DMS114 treated with DMSO at 0.1 percent for 48 hours (cell line): ENCODE measurements around the gene MMRN2.

ENCODE experiments used
- DNase-seq: peaks from one replicate; lab custom pipeline; 2025; ENCODE audit not compliant: unreplicated experiment; lab: John Stamatoyannopoulos, UW

MMRN2 gene

DNA sequence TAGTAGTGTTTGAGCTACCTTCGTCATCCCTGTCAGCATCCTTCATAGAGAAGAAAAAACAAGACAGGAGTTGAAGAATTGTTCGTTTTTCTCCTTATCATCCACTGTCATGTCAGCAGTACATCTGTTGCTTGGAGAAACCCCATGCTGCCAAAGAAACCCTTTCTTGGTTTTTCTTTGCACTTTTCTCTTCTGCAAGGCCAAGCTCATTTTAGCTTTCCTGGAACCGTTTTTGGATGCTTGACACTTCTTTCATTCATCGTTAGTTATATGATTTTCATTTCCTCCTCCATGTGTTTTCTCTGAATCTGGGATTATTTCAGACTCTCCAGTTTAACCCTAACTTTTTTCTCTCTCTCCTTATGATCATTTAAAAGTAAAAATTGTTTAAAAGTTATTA is 58.9 kb downstream of the MMRN2 start:
- DNase-seq = no peak

DNA sequence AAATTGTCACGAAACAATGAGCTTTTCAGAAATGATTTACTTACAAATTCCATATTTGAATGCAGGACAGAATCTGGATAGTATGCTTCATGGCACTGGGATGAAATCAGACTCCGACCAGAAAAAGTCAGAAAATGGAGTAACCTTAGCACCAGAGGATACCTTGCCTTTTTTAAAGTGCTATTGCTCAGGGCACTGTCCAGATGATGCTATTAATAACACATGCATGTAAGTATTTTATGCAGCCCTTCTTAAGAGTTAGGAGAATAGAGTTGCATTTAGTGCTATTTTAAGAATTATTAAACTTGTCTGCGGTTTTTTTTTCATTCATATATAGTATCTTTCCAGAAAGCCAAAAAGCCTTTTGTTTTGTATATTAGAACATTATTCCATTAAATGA is 67.4 kb downstream of the MMRN2 start:
- DNase-seq = no peak

DNA sequence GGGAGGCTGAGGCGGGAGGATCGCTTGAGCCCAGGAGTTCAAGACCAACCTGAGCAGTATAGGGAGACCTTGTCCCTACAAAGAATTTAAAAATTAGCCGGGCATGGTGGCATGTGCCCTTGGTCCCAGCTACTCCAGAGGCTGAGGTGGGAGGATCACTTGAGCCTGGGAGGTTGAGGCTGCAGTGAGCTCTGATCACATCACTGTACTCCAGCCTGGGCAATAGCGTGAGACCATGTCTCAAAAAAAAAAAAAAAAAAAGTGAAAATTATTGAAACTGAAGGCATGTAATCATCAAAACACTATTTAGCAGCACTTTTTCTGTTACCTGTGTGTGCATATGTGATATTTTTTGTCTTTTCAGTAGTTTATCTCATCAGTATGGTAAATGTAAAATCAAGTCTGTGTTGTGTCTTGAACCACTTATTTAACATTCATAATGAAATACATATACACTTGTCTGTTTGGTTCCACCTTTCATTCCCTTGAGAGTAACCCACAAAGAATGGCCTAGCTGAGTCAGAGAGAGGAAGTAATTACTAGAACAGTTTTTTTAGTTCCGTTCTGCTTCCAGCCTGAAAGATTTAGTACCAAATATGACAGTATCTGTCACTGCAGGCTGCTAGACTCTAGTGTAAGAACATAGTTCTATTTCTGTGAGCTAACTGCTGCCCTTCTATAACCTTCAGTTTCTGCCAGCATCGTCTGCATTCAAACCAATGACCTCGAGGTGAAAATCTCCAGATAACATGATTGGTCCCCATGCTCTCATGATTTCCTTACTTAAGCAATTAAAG is 68.6 kb downstream of the MMRN2 start:
- no peak for DNase-seq
